Middle frontal gyrus (tissue), 1 donor: ENCODE data around the gene PLA2G6.
"Not testable (repeated sequence)": the region's sequence is repeated elsewhere in the genome, so short reads cannot be mapped to it uniquely, and the experiment has no call there.

Experiments
- DNase-seq: peaks from one replicate; pipeline ENCODE4 v3.0.0-alpha.2; 2015; ENCODE audit warnings: low spot score; ENCODE audit errors: extremely low spot score

PLA2G6 gene

DNA sequence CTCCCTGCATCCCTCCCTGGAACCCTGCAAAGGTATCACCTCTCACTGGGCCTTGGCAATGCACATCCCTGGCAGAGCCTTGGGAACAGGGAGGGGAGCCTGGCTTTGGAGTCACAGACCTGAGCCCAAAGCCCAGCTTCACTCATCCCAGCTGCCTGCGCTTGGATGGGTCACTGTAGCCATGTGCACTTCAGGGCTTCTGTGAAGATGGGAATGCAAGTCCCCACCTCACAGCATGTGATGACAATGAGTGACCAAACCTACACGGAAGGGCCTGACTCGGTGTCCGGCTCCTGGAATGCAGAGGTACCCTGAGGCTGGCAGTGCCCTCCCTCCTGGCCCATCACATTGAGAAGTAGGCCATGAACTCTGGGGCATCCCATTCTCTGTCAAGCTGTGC, 48.3 kb downstream of the PLA2G6 start:
- DNase-seq: no peak

DNA sequence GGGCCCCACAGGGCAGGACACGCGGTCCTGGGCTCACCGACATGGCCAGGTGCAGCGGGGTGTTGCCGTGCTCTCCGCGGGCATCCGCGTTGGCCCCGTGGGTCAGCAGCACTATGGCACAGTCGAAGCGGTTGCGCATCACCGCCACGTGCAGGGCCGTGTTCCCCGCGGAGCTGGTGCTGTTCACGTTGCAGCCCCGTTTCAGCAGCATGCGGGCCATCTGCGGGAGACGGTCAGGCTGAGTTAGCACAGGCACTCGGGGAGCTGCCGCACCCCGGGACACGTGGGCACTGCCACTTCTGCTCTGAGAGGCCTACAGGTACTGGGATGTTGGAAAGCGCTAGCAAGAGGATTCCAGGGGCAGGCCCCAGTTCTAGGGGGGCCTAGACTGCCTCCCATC, 48.8 kb downstream of the PLA2G6 start:
- no peak for DNase-seq

DNA sequence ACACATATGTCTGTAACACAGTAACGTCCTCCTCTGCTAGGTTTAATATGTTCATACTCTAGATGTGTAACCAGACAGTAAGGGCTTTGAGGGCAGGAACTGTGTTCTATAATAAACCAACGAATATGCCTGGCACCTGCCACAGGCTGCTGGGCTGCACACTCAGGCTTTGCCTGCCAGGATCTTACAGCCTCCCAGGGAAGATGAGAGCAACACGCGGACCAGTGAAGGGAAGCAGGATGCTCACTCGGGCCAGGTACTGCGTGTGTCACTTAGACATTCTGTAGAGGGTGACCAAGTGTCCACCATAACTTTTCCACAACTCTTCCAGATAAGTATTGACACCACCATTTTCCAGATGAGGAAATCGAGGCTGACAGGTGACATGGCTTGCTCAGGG, 49.5 kb downstream of the PLA2G6 start:
- no peak for DNase-seq

DNA sequence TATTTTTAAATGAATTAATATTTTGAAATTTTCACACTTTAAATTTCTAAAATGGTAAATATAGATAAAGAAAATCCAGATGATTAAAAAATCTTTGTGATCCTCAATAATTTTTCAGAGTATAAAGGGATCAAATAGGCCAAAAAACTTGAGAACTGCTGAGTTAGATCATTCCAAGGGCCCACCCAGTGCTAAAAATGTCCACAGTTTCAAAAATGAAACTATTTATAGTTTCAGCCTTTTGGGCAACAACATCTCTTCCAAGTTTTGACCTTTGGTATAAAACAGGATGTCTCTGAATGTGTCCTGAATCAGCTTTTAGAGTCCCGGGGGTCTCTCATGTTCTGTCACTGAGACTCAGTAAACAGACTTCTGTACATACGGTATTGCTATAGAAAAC, 50.2 kb downstream of the PLA2G6 start:
- DNase-seq: no peak

DNA sequence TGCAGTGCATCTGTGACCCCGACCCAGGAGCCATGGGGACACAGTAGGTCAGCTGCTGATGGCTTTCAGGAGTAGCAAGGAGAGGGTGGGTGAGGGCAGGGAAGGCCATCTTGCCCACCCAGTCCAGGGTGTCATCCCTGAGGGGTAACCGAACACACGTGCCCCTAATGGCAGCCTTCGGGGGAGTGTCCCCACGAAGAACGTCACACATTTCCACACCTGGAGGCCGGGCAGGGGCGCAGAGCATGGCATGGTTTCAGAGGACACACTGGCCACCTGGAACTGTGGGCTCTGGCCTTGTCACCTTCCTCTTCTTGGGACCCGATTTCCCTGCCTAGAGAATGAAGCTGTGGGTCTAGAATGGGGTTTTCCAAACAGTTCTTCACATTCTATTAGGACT, 51.8 kb downstream of the PLA2G6 start:
- no peak for DNase-seq

DNA sequence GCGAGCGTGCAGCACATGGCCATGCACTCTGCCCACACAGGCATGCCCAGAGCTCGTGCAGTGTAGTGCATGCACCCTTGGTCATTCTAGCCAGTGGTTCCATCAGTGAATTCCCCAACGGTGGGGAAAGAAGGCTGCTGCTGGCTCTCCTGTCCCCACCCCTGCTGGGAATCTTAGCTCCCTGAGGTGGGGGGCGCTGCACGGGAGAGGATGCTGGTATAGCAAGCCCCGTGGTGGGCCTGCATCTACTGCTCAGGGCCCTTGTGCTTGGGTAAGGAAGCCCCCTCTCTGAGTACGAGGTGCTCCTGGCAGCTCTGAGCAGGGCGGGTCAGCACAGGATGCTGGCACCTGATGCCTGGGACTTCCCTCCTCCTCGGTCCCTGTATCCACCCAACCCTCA, 52.6 kb downstream of the PLA2G6 start:
- DNase-seq: no peak

DNA sequence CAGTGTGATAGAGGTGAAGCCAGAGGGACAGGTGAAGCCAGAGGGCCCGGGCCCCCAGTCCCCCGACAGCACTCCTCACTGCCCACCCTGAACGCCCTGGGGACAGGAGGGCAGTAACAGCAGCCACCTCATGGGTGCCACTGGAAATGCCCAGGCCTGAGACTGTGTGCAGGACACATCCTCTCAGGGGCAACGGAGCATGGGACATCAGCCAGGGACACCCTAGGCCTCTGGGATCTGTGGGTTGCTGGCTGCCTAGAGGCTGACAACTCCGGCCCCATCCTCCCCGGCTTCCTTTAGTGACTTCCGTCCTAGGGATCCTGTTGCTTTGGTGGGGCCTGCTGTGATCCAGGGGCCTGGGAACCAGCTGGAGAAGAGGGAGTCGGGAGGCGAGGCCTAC, 53.8 kb downstream of the PLA2G6 start:
- no peak for DNase-seq

DNA sequence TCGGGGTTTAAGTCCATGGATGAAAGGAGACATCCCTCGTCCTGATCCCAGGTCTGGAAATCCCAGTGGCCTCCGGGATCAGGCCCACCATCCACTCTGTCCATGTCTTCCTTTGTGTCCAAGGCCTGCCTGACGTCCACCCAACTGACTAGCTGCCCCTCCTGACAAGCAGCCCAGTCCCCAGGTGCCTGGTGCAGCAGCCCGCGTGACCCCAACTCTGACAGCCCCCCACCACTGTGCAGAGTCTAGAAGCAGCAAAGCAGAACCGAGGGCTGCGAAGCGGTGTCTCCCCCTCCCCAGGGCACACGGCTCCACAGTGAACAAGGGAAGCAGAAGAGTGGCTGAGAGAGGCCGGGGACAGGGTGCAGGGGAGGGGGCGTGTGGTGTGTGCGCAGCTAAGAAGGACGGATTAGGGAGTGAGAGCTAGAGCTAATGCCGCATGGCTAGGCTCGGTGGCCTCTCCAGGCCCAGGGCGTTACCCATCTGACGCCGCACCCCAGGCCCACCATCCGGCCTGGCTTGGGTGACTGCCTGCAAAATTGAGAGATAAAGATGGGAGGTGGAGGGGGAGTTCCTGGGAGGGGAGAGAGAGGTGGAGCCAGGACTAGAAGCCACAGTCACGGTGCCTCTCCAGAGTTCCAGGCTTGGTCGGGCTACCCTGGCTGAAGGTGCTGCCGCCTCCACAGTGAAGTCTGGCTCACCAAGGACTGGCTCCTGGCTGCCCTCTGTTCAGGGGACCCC, 54.5 kb downstream of the PLA2G6 start:
- DNase-seq: no peak

DNA sequence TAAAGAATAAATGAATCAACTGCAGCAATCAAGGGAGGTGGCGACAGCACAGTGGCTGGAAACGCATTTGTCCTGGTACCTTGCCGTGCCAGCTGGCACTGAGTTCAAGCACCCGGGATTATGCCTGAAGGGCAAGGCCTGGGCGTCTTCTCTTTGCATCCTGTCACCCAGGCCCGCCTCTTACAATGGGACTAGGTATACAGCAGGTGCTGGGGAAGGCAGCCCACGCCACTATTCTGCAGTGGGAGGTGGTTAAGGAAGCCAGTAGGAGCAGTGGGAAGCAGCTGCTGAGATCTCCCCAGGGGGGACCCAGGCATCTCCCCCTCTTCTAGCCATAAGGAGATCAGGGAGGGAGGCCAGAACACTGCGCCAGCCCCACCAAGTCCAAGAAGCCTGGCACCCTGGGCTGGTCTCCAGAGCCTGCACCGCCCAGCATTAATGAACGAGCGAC, 55.9 kb downstream of the PLA2G6 start:
- no peak for DNase-seq

DNA sequence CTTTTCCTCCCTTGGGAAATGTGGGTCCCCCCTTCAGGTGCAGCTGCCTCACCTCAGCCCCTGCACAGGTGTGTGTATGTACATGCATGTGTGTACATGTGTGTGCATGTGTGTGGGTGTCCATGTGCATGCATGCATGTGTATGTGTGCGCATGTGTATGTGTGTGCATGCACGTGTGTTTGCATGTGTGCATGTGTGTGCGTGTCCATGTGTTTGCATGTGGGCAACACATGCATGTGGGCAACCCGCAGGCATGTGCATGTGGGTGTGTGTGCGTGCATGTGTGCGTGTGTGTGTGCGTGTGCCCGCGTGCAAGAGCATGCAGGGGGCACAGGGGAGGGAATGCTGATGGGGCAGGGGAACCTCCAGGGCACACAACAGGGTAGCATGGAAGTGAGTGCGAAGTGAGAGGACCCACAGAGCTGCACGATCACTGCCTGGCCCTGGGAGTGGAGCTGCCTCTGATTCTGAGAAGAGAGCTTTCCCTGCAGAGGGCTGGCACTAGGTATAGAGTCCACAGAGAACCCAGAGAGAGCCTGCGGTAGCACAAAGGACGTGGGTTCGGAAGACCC, 56.5 kb downstream of the PLA2G6 start:
- DNase-seq: no peak

DNA sequence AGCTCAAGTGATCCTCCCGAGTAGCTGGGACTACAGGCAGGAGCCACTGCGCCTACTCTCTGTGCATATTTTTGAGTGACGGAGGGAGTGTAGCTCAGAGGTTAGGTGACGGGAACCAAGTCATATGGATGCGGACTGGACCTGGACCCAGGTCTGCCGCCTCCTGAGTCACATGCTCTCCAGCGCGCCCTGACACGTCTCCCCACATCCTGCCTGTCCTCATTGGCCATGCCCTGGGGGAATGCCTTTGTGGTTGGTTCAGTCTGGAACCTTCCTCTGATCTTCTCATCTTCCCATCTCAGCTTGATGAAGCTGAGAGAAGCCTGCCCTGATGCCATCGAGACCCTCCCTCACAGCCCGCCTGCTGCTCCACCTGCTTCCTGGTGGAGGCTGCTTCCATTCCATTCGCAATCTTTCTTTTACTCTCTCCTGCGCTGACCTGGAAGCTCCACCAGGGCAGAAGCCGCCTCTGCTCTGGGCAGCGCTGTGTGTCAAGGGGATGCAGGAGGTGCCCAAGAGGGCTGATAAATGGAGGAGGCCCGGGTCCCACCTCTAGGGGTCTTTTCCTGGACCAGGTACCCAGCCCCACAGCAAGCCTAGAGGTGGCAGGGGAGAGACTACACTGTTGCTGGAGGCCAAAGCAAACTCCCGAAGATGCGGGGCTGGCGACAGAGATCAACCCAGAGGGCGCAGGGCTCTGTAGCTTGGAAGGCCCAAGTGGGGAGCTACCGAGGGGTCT, 57.2 kb downstream of the PLA2G6 start:
- DNase-seq: no peak

DNA sequence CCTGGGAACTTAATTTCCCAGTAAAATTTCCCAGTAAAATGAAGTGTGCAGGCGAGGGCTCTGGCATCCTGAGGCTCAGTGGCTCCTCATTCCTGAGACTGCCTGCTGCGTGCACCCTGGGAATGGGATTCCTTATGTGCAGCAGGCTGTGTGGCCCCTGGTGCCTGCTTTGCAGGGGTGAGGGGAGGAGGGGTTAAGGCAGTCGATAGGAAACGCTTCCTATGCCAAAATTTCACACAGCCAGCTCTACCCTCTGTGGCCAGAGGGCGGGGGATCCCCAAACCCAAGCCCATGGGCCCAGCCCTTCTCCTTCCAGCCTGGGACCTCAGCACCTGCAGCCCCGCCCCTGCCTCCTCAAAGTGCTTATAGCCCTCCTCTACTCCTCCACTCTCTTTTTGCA, 59.0 kb downstream of the PLA2G6 start:
- DNase-seq: no peak

DNA sequence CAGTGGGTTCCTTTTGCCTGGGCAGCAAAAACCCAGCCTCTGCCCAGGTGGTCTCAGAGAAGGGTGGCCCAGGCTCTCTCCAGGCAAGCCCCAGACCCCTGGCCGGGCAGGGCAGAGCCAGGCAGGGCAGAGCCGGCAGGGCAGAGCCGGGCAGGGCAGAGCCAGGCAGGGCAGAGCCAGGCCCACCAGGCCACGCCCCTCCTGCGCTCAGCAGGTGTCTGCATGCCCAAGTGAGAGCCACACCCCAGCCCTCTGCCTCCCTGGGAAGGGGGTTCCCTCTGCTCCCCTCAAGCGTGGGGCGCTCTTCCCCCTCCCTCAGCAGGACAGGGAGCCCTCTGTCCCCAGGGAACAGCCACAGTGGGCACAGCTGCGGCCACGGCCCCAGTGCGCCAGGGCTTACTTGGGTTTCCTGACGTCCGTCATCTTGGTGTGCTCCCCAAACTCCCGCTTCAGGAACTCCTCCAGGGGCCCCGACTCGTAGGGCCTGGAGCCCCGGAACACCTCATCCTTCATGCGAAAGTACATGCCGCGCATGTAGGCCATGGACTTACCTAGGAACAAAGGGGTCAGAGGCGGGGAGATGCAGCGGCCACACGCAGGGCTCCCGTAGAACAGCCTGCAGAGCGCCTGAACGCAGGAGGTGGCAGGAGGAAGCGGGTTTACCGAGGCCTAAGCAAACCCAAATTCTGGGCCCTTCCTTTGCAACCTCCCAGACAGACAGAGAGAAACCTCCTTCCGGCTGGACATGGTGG, 61.1 kb downstream of the PLA2G6 start:
- DNase-seq: no peak

DNA sequence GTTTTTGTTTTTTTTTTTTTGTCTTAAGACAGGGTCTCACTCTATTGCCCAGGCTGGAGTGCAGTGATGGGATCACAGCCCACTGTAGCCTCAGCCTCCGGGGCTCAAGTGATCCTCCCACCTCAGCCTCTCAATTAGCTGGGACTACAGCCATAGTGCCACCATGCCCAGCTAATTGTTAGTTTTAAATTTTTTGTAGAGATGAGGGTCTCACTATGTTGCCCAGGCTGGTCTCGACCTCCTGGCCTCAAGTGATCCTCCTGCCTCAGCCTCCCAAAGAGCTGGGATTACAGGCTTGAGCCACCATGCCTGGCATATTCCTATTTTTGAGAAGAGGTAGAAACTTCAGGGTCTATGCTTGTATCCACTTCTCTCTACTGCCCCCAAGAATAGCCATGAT, 62.9 kb downstream of the PLA2G6 start:
- not testable (repeated sequence) for DNase-seq

DNA sequence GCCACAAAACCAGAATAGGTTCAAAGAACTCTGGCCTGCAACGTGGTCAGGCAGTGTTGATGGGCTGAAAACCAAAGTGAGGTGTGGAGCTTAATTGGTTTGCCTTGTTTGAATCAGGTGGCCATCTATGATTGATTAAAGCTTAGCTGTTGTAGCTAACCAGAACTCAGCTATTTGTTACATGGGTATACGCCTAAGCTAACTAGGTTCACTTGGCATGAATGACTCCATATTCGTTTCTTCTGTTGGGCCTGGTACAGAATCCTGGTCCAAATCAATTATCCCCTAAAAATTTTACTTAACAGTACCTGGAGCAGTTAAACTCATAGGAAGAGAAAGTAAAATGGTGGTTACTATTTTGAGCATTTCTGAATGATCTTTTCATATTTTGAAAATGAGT, 63.4 kb downstream of the PLA2G6 start:
- DNase-seq: no peak

DNA sequence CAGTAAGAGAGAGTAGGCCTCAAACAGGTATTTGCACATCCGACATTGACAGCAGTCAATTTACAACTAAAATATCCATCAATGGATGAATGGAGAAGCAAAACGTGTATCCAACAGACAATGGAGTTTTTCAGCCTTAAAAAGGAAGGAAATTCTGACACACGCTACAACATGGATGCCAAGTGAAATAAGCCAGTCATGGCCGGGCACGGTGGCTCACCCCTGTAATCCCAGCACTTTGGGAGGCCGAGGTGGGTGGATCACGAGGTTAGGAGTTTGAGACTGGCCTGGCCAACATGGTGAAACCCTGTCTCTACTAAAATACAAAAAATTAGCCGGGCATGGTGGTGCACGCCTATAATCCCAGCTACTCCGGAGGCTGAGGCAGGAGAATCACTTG, 64.1 kb downstream of the PLA2G6 start:
- not testable (repeated sequence) for DNase-seq

DNA sequence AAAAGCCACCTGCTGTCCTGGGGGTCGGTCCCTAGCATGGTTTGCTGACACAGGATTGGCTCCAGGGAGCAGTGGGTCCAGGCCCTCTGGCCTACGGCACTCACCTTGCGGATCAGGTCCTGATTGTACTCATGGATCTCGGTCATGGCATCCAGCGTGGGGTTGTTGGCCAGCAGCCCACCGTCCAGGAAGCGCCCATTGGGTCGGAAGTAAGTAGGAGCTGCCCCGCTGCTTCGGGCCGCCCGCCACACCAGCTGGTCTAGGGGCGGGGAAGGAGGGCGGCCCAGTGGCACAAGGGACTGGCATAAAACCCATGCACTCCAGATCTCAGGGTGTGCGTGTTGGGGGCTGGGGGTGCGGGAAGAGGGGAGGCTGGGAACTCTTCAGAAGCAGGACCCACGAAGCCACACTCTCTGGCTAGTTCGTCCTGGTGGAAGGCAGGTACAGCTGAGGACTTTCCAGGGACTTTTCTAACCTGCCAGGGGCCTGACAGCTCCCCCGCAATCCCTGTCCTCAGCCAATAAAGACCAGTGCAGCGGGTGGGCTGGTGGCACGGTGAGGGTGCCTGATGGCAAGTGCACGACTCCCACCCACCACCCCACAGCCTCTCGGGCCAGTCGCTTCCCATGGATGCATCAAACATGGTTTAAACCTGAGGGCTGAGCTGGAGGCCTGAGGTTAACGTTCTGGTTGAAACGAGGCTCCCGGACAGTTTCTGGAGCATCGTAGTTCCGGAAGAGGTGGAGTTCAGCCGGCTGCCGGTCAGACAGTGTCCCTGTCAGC, 66.0 kb downstream of the PLA2G6 start:
- no peak for DNase-seq

DNA sequence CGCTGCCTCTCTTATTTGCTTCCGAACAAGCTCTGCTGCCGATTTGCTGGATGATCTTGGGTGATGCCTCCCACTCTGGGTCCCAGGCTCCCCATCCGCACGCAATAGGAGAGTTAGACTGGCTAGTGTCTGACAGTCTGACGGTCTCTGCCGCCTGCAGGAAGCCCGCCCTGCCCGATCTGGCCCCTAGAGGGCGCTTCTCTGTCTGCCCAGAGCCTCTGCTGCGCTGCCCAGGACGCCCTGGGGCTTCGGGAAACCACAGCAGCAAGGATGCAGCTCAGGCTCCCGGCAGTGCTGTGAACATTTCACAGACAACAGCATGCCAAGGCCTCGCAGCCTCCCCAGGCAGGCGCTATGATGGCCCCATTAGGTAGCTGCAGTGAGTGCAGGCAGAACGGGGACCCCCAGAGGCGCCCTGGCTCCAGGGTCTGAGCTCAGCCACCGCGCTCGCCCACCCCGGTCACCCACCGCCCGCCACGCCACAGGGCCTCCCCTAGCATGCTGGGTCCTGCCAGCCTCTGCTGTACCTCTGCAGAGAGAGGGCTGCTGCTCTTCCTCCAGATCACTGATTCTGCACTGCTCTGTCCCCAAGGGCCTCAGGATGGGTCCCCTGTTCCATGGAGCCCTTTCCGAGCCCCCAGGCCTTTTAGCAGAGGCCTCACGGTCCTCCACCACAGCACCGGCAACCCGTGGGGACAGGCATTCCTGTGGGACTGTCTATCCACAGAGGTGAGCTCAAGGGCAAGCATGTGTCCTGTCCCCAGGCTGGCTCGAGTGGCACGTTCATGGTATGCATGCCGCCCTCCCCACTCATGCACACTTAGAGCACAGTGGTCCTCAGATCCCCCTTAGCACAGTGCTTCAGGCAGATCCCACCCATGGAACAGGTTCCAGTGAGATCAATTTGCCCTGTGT, 66.9 kb downstream of the PLA2G6 start:
- DNase-seq: peak; percentile 69

DNA sequence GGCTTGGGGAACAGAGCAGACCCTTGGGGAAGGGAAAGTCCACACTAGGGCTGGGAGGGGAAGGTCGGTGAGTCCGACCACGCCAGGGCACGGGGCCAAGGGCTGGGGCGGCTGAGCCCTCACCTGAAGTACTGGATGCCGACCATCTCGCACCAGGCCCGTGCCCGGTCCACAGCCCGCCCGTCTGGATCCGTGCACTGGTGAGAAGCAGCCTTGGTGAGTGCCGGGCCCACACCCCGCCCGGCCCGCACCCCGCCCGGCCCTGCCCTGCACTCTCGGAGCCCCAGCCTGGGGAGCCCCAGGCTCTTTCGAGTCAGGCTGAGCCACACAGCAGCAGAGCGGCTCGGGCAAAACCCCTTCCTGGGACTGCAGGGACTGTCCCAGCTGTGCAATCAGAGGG, 69.2 kb downstream of the PLA2G6 start:
- no peak for DNase-seq

DNA sequence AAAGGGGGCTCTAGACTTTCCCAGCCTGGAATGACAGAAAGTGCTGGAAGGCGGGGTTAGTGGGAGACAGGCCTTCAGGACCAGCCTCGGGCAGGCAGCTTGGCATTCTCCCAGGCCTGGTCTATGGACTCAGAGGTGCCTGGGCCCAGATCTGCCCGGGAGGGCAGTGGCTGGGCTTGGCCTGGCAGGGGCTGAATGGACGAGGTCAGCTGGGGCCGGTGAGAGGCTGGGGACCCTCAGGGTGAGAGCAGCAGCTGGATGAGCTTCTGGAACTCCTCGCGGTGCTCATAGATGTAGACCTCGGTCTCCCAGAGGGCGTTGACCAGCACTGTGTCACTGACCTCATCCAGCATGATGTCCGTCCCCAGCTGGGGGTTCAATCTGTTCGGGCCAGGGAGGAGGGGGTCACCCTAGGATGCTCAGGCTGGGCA, 69.7 kb downstream of the PLA2G6 start:
- no peak for DNase-seq
